SW480 (cell line): Measurements from ENCODE around the gene ACAA1.
"Not testable (repeated sequence)": the region's sequence is repeated elsewhere in the genome, so short reads cannot be mapped to it uniquely, and the experiment has no call there.

Experiments used
- DNase-seq: peaks from one replicate; pipeline ENCODE4 v3.0.0-alpha.2; 2016; ENCODE audit warnings: low spot score

ACAA1 gene, protein sequence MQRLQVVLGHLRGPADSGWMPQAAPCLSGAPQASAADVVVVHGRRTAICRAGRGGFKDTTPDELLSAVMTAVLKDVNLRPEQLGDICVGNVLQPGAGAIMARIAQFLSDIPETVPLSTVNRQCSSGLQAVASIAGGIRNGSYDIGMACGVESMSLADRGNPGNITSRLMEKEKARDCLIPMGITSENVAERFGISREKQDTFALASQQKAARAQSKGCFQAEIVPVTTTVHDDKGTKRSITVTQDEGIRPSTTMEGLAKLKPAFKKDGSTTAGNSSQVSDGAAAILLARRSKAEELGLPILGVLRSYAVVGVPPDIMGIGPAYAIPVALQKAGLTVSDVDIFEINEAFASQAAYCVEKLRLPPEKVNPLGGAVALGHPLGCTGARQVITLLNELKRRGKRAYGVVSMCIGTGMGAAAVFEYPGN

DNA sequence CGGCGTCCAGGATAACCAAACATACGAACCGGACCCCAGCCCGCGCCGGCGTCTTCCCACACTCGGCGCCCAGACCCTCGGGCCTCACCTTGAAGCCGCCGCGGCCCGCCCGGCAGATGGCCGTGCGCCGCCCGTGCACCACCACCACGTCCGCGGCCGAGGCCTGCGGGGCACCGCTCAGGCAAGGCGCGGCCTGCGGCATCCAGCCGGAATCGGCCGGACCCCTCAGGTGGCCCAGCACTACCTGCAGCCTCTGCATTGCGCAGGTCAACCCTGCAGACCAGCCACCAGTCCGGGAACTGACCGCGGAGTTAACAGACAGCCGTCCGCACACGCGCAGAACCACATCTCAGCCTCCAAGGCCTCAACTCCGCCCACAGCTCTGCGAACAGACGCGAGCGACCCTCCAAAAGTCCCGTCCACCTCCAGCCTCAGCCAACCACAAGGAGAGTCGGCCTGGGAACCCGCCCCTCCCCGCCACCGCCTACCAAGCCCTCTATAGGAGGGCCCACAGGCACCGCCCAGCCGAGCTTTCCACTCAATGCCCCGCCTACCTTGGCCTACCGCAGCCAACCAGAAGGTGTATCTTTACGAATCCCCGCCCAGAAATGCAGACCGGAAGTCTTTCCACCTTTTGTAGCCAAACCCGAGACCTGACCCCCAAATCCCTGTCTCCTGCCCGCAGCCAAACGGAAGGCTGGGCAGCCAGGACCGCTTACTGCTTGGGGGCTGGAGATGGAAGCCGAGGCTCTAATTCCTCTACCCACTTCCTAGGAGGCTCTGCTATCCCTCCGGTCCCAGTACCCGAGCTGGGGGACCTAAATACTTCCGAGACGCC lies at the start of gene ACAA1:
Gene ACAA1 (minus strand): TSS at position 351 of the 838 bp plus-strand sequence. CDS start 92 bp downstream, at position 259.
- peak; percentile 98 for DNase-seq

DNA sequence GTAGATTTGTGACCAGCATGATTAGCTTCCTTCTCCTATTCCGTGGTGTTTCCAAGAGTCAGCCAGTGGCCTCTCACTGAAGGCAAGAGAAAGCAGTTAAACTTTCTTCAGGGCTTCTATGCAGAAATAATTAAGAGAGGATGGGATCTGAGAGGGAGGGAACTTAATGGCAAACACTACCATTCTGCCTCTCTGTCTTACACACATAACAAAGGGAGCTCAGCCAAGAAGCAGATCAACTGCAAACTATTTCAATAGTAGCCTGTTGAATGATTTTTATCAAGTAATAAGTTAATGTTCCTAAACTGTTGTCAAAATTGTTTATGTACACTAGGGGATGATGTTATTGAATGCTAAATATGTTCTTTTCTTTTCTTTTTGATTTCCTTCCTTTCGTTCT lies 40.3 kb upstream of the ACAA1 start:
- no peak for DNase-seq

DNA sequence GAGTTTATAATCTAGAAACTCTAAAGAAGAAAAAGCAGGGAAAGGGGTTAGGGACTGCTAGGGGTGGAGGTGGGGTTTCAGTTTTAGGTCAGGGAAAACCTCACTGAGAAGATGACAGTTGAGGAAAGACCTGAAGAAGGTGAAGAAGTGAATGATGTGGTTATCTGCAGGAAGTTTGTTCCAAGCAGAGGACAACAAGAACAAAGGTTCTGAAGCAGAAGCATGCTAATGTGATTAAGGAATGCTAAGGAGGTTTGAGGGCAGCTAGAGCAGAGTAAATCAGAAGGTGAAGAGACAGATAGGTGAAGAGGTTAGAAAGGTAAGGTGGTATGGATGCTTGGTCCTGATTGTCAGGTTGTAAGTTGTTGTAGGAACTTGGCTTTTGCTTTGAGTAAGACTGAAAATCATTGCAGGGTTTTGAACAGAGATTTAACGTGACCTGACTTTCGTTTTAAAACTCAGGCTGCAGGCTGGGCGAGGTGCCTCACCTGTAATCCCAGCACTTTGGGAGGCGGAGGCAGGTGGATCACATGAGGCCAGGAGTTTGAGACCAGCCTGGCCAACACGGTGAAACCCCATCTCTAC lies 37.0 kb upstream of the ACAA1 start:
- DNase-seq, result no peak

DNA sequence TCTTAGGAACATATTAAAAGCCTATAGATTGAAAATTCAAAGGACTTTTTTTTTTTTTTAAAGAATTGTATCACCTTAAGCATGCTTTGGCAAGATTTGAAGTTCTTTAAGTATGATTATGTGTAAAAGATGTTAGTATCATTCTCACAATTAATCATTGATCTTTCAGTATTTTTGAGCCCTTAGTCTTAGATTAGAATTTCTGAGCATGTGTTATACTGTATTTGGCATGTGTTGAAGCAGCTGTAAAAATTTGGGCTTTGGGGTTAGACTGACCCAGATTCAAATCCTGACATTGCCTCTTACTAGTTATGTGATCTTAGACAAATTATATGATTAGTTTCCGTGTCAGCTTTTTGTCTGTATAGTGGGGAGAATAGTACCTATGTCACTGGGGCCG lies 34.7 kb upstream of the ACAA1 start:
- DNase-seq, result no peak

DNA sequence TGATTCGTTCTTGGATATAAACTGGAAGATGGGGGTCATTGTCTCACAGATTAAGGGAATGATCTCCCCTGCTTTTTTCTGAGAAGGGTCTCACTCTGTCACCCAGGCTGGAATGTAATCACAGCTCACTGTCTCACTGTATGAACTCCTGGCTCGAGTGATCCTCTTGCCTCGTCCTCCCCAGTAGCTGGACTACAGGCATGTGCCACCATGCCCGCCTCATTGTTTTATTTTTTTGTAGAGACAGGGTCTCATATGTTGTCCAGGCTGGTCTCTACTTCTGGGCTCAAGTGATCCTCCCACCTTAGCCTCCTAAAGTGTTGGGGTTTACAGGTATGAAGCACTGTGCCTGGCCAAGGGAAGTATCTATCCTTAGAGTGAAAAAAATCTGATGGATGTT lies 33.8 kb upstream of the ACAA1 start:
- no peak for DNase-seq

DNA sequence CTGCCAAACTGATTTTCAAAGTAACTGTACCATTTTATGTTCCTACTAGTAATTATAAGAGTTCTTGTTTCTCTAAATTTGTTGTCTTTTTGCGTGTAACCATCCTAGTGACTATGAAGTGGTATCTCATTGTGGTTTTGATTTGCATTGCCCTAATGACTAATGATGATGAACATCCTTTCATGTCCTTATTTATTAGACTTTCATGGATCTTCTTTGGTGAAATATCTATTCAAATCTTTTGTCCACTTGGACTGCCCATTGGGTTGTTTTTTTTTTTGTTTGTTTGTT lies 32.0 kb upstream of the ACAA1 start:
- DNase-seq, result no peak

DNA sequence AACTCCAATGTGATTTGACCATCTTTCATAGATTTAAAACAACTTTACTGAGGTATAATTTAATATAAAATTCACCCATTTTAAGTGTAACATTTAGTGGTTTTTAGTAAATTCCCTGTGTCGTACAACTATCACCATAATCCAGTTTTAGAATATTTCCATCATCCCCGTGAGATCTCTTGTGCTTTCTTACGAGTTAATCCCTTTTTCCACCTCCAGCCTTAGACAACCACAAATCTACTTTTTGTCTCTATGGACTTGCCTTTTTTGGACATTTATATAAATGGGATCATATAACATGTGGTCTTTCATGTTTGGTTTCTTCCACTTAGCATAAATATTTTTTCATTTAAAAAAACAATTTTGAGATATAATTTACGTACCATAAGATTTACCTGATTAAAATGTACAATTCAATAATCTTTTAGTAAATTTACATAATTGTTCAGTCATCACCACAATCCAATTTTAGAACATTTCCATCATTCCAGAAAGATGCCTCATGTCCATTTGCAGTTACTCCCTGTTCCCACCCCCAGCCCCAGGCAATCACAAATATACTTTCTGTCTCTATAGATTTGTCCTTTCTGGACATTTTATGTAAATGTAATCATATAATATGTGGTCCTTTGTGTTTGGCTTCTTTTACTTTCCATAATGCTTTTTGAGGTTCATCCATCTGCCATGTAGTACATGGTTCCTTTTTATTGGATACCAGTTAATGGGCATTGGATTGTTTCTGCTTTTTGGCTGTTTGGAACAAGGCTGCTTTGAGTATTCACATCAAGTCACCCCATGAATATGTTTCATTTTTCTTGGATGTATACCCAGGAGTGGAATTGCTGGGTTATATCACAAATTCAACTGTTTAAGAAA lies 31.5 kb upstream of the ACAA1 start:
- DNase-seq, result no peak

DNA sequence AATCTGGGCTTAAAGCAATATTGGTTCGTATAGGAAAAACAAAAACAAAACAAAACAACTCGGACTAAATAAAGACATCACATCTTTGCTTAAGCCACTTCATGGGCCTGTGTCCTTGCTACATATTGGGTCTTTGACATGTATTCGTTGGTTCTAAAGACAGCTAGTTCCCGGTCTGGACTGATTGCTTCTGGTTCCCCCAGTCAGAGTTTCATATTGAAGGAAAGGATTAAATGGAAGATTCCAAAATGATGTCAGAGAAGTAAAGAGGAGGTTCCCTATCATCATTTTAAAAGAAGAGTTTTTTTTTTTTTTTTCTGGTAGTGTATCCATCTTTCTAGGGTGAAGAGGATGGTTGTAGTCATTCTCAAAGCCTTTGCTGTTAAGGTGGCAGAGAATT lies 30.7 kb upstream of the ACAA1 start:
- no peak for DNase-seq

DNA sequence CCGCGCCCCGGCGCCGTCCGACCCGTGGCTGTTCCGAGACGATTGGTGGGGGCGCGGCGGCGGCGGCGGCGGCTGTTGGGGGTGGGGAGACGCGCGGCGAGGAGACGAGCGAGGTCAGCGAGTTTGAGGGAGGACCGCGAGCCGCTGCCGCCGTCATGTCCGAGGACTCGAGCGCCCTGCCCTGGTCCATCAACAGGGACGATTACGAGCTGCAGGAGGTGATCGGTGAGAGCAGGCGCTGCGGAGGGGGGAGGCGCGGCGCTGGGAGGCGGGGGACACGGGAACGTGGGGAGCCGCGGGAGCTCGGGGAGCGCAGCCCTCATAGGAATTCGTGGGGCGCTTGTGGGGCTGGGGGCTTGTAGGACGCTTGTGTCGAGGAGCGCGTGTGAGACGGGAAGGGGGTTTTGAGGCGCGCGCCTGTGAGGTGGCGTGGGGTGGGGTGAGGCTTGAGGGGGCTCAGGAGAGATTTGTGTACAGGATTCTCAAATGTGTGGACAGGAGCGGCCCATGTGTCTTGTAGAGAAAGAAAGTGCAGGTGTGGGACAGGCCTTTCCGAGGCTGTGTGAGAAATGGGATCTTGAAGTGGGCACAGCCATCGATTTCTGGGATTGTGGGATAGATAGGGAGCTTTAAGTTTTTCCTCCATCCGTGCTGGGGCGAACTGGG lies 28.9 kb upstream of the ACAA1 start:
- peak; percentile 69 for DNase-seq

DNA sequence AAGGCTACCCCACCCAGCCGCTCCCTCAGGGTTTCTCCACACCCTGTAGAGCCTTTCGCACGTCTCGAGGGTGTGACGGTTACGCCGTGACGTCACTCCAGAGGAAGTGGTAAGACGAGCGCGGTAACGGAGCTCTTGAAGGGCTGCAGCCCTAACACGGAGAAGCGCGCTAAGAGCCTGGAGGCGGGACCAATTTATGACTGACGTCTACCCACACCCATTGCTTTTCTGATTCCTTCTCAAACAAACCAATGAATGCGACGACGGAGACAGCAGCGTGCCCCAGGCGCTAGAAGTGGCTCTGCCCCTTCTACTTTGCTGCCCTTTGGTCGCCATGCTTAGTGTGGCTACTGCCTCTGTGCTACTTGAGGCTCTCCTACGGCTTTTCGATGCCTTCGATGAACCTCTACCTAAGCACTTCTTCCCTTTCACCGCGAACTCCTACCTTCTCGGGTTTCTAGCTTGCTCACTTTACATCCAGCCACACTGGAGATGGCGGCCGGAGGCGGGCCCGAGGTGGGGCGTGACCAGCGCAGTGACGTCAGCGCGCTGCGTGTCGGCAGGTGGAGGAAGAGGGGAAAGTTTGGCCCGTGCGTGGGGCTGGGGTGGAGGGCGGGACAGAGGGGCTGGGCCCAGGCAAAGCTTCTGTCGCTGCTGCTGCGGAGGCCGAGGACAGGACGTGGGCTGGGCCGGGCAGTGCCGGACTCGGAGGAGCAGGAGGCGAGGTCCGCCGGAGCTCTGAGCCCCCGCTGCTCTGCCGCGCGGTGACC lies 28.2 kb upstream of the ACAA1 start, which contains the start of gene OXSR1:
Gene OXSR1 (plus strand): TSS at position 586 of the 770 bp plus-strand sequence. CDS start 340 bp downstream, outside the sequence.
- peak; percentile 100 for DNase-seq

DNA sequence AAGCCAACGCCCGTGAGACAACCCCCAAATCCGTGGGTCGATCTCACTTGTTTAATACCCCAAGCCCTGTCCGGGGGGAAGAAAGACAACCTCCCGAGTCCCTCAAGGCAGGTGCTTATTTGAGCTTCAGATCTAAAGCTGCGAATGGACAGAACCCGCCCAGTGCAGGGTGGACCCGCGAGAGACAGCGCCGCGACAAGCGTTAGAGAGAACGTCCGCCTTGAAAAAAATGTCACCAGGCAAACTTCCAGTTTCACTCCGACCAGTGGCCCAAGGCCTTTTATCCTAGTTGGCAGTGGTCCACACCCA lies 27.7 kb upstream of the ACAA1 start:
- DNase-seq, result no peak

DNA sequence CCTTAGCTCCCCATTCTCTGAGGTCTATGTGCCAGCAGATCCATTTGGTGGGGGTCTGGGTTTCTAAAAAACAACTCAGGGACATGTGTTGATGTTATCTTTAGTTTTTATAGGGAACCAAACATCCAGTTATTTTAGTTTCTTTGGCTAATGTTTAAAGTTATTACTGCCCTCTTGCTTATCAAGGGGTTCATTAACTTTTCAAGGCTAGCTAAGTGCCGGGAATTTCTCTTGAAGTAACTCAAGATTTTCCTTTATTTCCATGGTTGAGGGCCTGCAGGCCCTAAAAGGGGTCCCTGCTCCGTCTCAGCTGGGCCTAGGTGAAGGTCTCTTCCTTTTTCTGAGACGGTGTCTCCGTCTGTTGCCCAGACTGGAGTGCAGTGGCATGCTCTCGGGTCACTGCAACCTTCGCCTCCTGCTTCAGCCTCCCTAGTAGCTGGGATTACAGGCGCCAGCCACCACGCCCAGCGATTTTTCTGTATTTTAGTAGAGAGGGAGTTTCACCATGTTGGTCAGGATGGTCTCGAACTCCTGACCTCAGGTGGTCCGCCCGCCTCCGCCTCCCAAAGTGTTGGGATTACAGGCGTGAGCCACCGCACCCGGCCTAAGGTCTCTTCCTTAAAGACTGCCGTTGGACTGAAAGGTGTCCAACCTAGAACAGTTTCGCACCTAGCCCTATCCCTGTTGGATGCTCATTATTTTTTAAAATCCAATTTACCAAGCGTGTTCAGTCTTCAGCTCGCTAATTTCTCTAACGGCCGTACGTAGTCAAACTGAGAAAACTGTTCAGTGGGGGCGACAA lies 27.1 kb upstream of the ACAA1 start:
- DNase-seq, result no peak

DNA sequence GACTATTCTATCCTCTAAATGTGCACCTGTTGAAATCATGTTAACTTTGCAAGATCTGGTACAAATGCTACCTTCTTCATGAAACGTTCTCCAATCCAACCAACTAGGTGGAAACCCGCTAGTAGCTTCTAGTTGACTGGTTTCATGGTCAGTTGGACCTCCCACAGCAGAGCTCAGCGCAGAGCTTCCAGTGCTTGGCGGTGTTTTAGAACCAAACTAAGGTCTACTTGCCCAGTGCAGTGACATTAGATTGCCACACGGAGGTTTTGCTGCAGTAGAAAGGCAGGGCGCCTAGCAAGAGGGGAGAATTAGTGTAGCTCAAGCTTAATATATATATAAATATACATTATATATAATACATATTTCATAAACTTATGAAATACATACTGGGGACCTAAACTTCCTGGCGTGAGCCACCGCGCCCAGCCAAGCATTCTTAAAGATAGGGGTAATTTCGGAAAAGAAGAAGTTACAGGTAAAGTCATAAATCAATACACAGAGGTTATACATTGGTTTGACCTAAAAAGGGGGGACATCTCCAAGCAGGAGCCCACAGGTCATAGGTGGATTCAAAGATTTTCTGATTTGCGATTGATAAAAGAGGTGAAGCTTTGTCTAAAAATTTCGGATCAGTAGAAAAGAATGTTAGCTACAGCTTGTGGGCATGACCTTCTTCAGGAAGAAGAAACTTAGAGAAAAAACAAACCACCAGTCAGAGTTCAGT lies 26.4 kb upstream of the ACAA1 start:
- peak; percentile 45 for DNase-seq

DNA sequence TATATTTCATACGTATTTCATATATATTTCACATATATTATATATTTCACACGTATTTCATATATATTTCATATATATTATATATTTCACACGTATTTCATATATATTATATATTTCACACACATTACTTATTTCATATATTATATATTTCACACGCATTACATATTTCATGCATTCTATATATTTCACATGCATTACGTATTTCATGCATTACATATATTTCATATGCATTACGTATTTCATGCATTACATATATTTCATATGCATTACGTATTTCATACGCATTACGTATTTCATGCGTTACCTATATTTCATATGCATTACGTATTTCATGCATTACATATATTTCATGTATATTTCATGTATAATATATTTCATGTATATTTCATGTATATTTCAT lies 23.8 kb upstream of the ACAA1 start:
- not testable (repeated sequence) for DNase-seq

DNA sequence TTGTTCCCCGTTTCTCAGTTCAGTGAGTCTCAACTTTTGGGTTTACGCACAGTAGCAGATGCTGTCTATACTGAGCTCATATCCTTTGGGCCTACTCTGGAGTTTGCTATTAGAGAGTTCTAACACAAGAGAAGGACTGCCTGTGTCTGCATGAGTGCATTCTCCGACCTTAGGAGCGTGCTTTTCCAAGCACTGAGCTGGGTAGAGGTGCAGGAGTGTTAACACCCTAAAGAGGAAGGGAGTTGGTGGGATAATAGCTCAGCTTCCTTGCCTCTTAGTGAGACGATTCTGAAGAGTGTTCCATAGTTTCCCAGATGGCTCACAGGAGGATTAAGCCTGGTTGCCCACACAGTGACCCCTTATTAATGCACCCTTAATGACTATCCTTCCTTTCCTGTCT lies 21.5 kb upstream of the ACAA1 start:
- no peak for DNase-seq

DNA sequence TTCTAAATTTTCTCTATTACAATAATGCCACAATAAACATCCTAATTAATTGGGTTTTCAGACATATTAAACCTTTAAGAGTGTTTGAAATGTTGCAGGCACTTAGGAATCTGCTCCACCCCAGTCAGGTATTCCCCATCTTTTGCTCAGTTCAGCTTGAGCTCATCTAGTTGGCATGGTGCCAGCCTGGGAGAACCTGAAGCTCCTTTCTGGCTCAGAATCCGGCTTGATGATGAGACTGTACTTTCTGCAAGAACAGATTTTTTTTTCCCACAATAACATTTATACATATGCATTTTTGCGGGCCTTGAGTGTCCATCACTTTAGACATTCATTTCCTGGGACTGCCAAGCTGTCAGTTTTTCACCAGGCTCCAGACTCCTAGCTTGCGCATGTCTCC lies 20.7 kb upstream of the ACAA1 start:
- no peak for DNase-seq

DNA sequence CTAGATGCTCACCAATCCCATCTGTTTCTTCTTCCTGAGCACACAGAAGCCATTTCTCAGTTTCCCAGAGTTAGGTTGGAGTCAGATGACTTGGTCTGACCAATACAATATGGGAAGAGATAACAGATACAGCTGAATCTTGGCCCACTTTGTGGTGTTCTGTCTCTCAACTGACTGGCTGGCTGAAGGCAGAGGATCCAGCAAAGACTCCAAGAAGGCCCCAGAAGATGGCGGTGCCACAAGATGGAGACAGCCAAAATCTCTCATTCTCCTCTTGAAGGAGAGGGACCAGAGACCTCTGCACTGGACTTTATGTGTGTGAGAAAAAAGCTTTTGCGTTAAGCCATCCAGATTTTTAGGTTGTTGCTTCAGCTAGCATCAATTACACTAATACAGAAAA lies 20.2 kb upstream of the ACAA1 start:
- DNase-seq, result no peak

DNA sequence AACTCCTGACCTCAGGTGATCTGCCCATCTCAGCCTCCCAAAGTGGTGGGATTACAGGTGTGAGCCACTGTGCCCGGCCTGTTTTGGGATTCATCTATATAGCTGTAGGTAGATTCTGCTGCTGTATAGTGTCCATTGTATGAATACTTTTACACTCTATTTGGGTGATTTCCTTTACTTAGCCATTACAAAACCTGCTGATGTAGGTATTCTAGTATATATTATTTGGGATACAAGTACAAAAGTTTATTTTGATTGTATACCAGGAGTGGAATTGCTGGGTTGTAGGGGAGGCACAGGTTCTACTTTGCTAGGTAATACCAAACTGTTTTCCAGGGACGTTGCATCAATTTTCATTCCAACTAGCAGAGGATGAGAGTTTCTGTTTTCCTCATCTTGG lies 18.9 kb upstream of the ACAA1 start:
- DNase-seq, result no peak

DNA sequence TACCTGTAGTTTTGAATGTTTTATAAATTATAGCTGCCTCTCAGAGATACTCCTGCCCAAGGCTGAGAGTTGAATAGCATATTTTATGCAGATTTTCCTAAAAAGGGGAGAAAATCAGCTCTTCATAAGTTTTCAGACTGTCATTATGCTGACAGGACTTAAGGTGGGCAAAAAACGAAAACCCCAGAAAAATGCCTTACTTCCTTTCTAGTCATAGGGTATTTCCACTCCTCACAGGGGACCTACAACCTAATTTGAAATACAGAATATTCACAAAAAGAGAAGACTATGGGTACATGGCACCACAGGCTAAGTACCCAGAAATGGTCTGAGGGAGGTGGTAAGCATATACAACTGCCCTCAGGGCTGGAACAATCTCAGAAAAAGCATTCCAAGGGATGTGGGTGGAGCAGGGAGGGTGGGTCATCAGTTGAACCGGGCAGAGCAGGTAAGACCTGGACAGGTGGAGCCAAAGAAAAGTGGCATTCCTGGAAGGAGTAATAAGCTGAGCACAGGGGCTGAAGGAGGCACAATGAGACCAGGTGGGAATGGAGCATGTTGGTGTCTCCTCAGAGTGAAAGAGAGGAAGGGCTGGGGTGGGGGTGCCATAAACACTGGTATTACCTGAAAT lies 17.8 kb upstream of the ACAA1 start:
- DNase-seq, result no peak
